ENCODE results near the gene MYO5C. TPM values are rescaled to one million over a fixed set of nuclear protein-coding genes. Genes with fewer than 3 reads are reported as not detected.

Gene MYO5C
- total and polyA plus RNA-seq, 3 donors from 2014 or later, result 9.3 to 47.6 (median 40.0) TPM

DNA sequence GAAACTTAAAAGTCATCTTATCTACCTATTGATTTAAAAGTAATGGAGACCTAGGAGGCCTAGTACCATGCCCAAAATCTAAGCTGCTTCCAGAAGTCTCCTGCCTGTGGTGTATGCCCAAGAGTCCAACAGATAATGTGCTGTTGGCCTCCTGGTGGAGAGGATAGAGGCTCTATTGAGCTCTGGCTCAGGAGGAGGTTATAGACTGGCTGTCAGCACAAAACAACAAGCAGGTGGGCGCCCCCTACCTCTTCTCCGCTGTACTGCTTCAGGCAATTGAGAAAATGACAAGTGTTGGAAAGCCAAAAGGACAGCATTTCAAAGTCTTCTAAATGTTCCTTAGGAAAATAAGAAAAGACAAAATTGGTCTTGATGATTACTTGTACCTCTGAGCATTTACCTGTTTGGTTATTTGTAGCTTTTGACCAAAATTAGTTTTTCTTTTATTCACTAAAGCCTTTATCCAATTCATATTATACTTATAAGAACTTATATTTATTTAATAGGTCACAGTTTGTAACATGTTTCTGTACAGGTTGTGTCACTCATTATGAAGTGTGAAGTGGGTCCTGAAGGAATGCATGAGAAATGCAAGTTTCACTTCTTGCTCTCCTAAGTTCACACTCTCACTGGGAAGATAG lies 87.2 kb downstream of the MYO5C start:
- H3K36me3 ChIP-seq (ENCODE audit: low read depth, missing control alignments), result no peaks in the 10 kb centered on the region
- H3K4me1 ChIP-seq, result no peaks in the 10 kb centered on the region
- H3K9me3 ChIP-seq, result no peaks in the 10 kb centered on the region
- no peak overlapping the region for H3K27ac ChIP-seq
- intact Hi-C loops (cut with DNase I; ENCODE audit: low total_unique reads), result no loop called here
- no peaks in the 10 kb centered on the region for H3K27me3 ChIP-seq
- peak; percentile 91 for DNase-seq
- H3K4me3 ChIP-seq, result no peak overlapping the region
- TF ChIP-seq POLR2A (IDR thresholded peaks at IDR 0.05) (no peak), CTCF (IDR thresholded peaks at IDR 0.05) (peak; percentile 68 to 81 (median 79))
- WGBS, 2 donors, result 53 to 66% methylated on average over 2 of the region's 2 CpGs

DNA sequence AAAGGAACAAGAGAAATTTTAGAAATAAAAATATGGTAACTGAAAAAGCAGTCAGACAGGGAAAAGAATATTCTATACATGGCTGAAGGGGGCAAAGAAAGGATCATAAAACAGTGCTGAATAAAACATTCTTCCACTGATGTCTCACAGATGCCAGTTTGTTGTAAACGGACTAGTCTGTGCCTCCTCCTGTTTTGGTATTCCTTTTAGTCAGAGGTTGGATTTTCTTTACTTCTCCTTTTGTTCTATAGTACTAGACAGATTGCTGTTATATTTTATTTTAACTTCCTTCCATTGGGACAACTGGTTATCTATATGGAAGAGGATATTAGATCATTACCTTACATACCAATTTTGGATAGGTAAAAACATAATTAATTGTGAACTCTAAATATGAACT lies 88.4 kb downstream of the MYO5C start:
- 66 to 86% methylated on average over 1 of the region's 1 CpG for WGBS, 2 donors
- Histone ChIP-seq H3K9me3 (no peaks in the 10 kb centered on the region), H3K27ac (no peak overlapping the region), H3K4me3 (no peak overlapping the region), H3K27me3 (no peaks in the 10 kb centered on the region), H3K36me3 (ENCODE audit: low read depth, missing control alignments) (no peaks in the 10 kb centered on the region), H3K4me1 (no peaks in the 10 kb centered on the region)
- TF ChIP-seq CTCF (IDR thresholded peaks at IDR 0.05) (no peak), POLR2A (IDR thresholded peaks at IDR 0.05) (no peak)
- intact Hi-C loops (cut with DNase I; ENCODE audit: low total_unique reads), result no loop called here
- DNase-seq, result no peak

DNA sequence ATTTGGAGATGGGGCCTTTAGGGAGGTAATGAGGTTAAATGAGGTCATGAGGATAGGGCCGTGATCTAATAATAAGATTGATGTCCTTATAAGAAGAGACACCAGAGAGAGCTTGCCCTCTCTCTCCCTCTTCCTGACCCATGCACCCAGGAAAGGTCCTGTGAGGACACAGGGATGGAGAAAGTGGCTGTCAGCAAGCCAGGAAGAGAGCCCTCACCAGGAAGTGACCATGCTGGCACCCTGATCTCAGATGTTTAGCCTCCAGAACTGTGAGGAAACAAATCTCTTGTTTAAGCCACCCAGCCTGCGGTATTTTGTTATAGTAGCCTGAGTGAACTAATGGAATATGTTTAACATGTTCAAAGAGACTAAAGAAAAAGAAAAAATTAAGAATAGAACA lies 89.2 kb downstream of the MYO5C start:
- TF ChIP-seq POLR2A (IDR thresholded peaks at IDR 0.05), result no peak
- no peak for TF ChIP-seq CTCF (IDR thresholded peaks at IDR 0.05)

DNA sequence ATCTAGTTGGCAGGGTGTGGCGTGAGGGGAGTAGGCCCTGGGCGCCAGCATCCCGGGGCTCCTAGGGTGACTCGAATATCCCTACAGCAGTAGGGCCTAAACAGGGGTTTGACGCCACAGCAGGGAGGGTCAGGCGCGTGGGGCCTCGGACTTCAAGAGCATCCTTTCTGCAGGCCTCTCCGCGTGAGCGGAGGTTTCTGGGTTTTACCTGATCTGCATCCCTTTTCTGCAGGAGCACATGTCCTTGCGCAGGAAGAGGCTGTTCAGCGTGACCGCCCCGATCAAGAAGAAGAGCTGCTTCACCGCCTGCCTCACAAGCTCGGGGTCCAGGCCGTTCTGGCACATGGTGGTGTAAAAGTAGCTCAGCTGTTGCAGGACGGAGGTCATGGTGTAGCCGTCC lies 90.9 kb downstream of the MYO5C start:
- Histone ChIP-seq H3K4me1 (no peaks in the 10 kb centered on the region), H3K27me3 (no peaks in the 10 kb centered on the region), H3K4me3 (peak overlapping the region; percentile 48 to 53), H3K36me3 (ENCODE audit: low read depth, missing control alignments) (no peaks in the 10 kb centered on the region), H3K27ac (no peak overlapping the region), H3K9me3 (no peaks in the 10 kb centered on the region)
- WGBS, 2 donors, result 69 to 72% methylated on average over 12 to 20 of the region's 20 CpGs
- intact Hi-C loops (cut with DNase I; ENCODE audit: low total_unique reads), result no loop called here
- DNase-seq, result peak; percentile 48
- TF ChIP-seq POLR2A (IDR thresholded peaks at IDR 0.05), result no peak
- no peak for TF ChIP-seq CTCF (IDR thresholded peaks at IDR 0.05)

More for the DNA sequence above, 89.2 kb downstream of the MYO5C start:
- H3K9me3 ChIP-seq, result no peaks in the 10 kb centered on the region
- H3K36me3 ChIP-seq (ENCODE audit: low read depth, missing control alignments), result no peaks in the 10 kb centered on the region
- no peaks in the 10 kb centered on the region for H3K4me1 ChIP-seq
- no peak overlapping the region for H3K27ac ChIP-seq
- DNase-seq, result no peak
- no peak overlapping the region for H3K4me3 ChIP-seq
- H3K27me3 ChIP-seq, result no peaks in the 10 kb centered on the region
- intact Hi-C loops (cut with DNase I; ENCODE audit: low total_unique reads), result no loop called here
- whole genome bisulfite sequencing, 2 donors, result 79 to 91% methylated on average over 2 of the region's 2 CpGs

GRCh38 chr15:52200831-52201365 lies 94.7 kb downstream of the MYO5C start:
- no peaks in the 10 kb centered on the region for H3K4me1 ChIP-seq
- H3K27me3 ChIP-seq, result no peaks in the 10 kb centered on the region
- intact Hi-C loops (cut with DNase I; ENCODE audit: low total_unique reads), result no loop called here
- WGBS, 2 donors, result 80 to 86% methylated on average over 1 of the region's 1 CpG
- no peak overlapping the region for H3K27ac ChIP-seq
- no peak for DNase-seq
- H3K9me3 ChIP-seq, result no peaks in the 10 kb centered on the region
- no peak overlapping the region for H3K4me3 ChIP-seq
- TF ChIP-seq CTCF (IDR thresholded peaks at IDR 0.05) (no peak), POLR2A (IDR thresholded peaks at IDR 0.05) (no peak)
- no peaks in the 10 kb centered on the region for H3K36me3 ChIP-seq (ENCODE audit: low read depth, missing control alignments)

Measured in testis (tissue), 3 donors.